HG03378 (cell line): ENCODE measurements around the gene BICDL2.
"Not testable (repeated sequence)": the region's sequence is repeated elsewhere in the genome, so short reads cannot be mapped to it uniquely, and the experiment has no call there.

Experiments
- ATAC-seq: cut with Tn5 transposase; IDR thresholded peaks from one replicate; pipeline ENCODE4 v1.9.1; 2021; ENCODE audit warnings: mild to moderate bottlenecking, moderate library complexity; ENCODE audit not compliant: unreplicated experiment

The BICDL2 gene

GRCh38 chr16:3065742-3066439 lies 29.1 kb upstream of the BICDL2 start:
- no peak for ATAC-seq

GRCh38 chr16:3065069-3065741 lies 28.5 kb upstream of the BICDL2 start, which contains the start of gene IL32:
IL32 (plus strand) TSS chr16:3065640; CDS start chr16:3065812, 172 bp downstream.
- no peak for ATAC-seq

- no peak for ATAC-seq
Observed at GRCh38 chr16:3063625-3064386, 27.1 kb upstream of the BICDL2 start.

DNA sequence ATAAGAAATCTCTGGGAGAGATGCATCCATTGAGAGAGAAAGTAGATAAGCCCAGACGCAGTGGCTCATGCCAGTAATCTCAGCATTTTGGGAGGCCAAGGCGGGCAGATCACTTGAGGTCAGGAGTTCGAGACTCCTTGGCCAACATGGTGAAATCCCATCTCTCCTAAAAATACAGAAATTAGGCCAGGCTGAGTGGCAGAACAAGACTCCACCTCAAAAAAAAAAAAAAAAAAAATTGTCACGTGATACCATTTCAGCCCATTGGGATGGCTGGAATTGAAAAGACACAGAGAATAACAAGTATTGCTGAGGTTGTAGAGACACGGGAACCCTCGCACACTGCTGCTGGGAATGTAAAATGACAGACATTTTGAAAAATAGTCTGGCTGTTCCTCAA lies 25.8 kb upstream of the BICDL2 start:
- ATAC-seq, result no peak

DNA sequence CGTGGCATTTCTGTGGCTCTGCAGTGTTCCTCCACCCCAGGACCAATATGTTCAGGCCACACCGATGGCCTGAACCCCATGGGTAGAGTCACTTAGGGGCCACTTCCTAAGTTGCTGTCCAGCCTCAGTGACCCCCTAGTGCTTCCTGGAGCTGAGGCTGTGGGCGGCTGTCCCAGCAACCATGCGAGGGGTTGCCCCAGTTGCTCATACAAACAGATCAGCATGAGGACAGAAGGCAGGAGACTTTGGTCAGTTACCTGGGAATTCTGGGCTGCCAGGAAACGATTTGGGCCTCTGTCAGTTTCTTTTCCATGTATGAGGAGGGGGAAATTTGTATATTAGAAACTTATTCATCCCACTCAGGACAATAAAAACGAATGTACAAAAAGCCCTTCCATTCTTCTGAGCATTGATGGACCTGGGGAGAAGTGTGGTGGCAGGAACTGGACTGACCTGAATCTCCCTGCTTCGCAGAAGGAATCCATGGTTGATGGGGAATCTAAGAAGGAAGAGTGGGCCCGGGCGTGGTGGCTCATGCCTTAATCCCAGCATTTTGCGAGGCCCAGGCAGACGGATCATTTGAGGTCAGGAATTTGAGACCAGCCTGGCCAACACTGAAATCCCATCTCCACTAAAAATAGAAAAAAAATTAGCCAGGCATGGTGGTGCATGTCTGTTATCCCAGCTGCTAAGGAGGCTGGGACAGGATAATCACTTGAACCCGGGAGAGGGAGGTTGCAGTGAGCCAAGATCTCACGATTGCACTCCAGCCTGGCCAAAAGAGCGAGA lies 23.8 kb upstream of the BICDL2 start:
- no peak for ATAC-seq

- ATAC-seq, result no peak
Observed at GRCh38 chr16:3059723-3060242, 23.0 kb upstream of the BICDL2 start.

GRCh38 chr16:3059041-3059722 lies 22.4 kb upstream of the BICDL2 start:
- ATAC-seq, result no peak

DNA sequence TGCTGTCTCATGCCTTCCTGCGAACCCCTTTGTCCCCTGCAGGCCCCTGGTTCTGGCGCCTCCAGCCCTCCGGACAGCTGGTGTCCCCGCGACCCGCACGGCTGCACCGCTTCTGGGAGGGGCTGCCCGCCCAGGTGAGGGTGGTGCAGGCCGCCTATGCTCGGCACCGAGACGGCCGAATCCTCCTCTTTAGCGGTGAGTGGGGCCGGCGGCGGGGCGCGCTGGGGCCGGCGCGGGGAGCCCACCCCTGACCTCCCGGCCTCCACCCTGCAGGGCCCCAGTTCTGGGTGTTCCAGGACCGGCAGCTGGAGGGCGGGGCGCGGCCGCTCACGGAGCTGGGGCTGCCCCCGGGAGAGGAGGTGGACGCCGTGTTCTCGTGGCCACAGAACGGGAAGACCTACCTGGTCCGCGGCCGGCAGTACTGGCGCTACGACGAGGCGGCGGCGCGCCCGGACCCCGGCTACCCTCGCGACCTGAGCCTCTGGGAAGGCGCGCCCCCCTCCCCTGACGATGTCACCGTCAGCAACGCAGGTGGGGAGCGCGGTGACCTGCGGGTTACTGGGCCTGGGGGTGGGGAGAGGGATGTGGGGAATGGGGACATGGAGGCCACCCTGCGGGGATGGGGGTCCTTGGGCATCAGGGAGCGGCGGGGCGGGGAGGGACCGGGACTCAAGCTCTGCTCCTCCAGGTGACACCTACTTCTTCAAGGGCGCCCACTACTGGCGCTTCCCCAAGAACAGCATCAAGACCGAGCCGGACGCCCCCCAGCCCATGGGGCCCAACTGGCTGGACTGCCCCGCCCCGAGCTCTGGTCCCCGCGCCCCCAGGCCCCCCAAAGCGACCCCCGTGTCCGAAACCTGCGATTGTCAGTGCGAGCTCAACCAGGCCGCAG lies 21.6 kb upstream of the BICDL2 start:
- no peak for ATAC-seq

- ATAC-seq, result no peak
Observed at GRCh38 chr16:3057181-3058138, 20.7 kb upstream of the BICDL2 start.

- no peak for ATAC-seq
Observed at GRCh38 chr16:3056336-3057180, 19.8 kb upstream of the BICDL2 start.

DNA sequence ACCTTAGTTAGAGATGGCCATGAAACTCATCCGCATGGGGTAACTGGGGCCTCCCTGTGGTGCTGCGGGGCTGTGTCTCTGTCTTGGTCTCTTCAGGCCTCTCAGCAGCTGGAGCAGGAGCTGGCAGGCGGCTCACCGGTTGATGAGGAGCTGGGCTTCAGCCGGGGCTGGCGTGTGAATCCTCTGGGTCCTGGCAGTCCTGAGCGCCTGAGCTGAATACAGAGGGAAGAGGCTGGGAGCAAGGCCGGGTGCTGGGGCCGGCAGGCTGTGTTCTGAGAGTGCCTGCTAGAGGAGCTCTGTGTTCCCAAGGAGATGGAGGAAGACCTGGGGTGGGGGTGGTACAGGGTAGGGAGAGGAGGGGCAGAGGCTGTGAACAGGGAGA lies 19.0 kb upstream of the BICDL2 start:
- ATAC-seq, result not testable (repeated sequence)

DNA sequence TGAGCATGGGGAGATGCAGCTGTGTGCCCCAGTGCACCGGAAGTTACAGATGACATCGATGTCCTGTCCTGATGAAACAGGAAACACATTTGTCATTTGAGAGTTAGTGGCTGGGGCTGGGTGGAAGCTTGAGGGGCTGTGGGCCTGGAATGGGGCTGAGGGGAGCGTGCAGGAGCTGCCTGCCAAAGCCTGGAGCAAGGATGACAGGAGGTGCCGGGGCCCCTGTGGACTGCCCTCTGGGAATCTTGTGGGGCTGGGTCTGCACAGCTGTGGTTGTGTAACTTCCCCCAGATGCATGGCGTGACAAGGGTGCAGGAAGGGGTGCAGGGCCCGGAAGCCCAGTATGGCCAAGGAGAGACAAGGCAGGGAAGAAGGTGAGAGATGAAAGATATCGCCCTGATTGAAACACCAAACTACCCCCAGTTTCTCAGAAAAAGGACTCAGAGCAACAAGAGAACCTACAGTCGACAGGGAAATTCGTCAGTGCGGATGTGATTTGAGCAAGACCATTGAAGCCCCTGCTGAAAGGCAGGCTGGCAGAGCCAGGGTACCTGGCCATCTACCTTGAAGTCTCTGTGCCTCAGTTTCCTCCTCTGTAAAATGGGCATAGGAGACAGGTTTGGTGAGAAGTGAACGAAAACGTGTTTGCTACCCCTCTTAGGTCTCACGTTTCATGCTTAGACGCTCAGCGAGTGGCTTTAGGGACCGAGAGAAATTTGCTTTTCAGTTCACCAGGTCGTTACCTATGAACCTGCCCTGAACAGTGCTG lies 18.4 kb upstream of the BICDL2 start:
- no peak for ATAC-seq

DNA sequence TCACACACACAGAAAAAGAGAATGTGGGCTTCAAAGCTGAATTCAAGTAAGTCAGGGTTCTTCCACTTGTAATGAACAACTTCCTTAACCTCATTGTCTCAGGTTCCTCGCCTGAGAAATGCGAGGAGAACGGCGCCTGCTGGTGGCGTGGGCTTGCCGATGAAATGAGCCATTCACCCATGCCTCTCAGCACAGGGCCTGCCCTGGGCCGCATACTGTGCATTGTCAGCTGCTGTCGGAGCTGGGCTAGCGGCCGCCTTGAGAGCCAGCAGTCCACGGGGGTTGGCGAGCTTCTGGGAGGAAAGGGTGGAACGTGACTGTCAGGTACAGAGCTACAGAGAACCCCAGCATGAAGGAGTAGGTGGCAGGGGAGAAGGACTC lies 16.6 kb upstream of the BICDL2 start:
- ATAC-seq, result not testable (repeated sequence)

- not testable (repeated sequence) for ATAC-seq
Observed at GRCh38 chr16:3052571-3053329, 16.0 kb upstream of the BICDL2 start.

DNA sequence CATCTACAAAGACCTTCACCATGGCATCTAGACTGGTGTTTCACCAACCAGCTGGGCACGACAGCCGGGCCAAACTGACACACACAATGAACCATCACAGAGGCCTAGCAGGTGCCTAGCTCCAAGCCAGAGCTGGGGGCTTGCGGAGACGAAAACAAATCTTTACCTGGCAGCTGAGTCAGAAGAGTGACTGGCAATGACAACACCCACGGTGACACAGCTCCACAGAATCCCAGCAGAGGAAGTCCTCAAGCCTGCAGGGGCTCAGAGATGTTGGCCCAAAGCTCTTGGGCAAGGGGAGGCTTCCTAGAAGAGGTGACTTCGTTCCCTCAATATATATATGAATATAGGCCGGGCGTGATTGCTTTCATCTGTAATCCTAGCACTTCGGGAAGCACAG lies 14.8 kb upstream of the BICDL2 start:
- ATAC-seq, result no peak

DNA sequence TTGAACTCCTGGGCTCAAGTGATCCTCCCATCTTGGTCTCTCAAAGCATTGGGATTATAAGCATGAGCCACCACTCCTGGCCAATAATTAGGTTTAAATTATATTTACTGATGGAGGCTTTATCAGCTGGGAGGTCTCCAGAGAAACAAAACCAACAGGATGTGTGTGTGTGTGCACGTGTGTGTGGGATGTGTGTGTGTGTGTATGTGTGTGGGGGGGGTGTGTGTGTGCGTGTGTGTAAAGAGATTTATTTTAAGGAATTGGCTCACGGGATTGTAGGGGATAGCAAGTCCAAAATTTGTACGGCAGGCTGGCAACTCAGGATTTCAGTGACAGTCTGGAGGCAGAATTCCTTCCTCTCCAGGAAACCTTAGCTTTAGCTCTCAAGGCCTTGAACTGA lies 14.3 kb upstream of the BICDL2 start:
- no peak for ATAC-seq
